ENCODE measurements around the gene PEG3. TPM values are rescaled to one million over a fixed set of nuclear protein-coding genes. Genes with fewer than 3 reads are reported as not detected.

PEG3 gene
- not detected for total RNA-seq

- POLR2A ChIA-PET: no interaction called here
- no peak for DNase-seq
- Mint-ChIP-seq H3K36me3 (peaks cover 27% of the 10 kb centered on the region), H3K27me3 (peaks cover 7% of the 10 kb centered on the region), H3K27ac (no peak within 1 kb of the TSS), H3K4me3 (no peak within 1 kb of the TSS), H3K9me3 (peaks cover 43% of the 10 kb centered on the region), H3K4me1 (ENCODE audit: low read depth) (no peaks in the 10 kb centered on the region)
- CTCF ChIA-PET: no interaction called here
- intact Hi-C loops (cut with micrococcal nuclease): no loop called here
Observed at GRCh38 chr19:56840451-56841192, at the start of gene PEG3, which contains the start of gene ZIM2. Gene PEG3, minus strand, starts transcription at chr19:56840726. Its CDS starts 16,071 bp downstream, at chr19:56824655. Gene ZIM2, minus strand, starts transcription at chr19:56840726. Its CDS starts 16,449 bp downstream, at chr19:56824277.

GRCh38 chr19:56885173-56885985 is 44.9 kb upstream of the PEG3 start:
- H3K27me3 Mint-ChIP-seq: no peaks in the 10 kb centered on the region
- CTCF ChIA-PET: no interaction called here
- peaks cover 52% of the 10 kb centered on the region for H3K9me3 Mint-ChIP-seq

GRCh38 chr19:56884441-56884840 is 43.9 kb upstream of the PEG3 start:
- H3K9me3 Mint-ChIP-seq: peaks cover 55% of the 10 kb centered on the region
- H3K4me3 Mint-ChIP-seq: no peak overlapping the region

More at GRCh38 chr19:56885173-56885985, 44.9 kb upstream of the PEG3 start:
- peaks cover 5% of the 10 kb centered on the region for H3K36me3 Mint-ChIP-seq
- H3K27ac Mint-ChIP-seq: no peak overlapping the region
- H3K4me1 Mint-ChIP-seq (ENCODE audit: low read depth): no peaks in the 10 kb centered on the region
- no peak for DNase-seq
- intact Hi-C loops (cut with micrococcal nuclease): no loop called here
- no peak overlapping the region for H3K4me3 Mint-ChIP-seq
- POLR2A ChIA-PET: no interaction called here

GRCh38 chr19:56880592-56881190 is 40.2 kb upstream of the PEG3 start:
- intact Hi-C loops (cut with micrococcal nuclease): no loop called here
- no peak overlapping the region for H3K4me3 Mint-ChIP-seq
- peaks cover 49% of the 10 kb centered on the region for H3K9me3 Mint-ChIP-seq
- H3K27ac Mint-ChIP-seq: no peak overlapping the region
- CTCF ChIA-PET: no interaction called here
- POLR2A ChIA-PET: no interaction called here
- no peak for DNase-seq
- H3K4me1 Mint-ChIP-seq (ENCODE audit: low read depth): no peaks in the 10 kb centered on the region
- H3K27me3 Mint-ChIP-seq: no peaks in the 10 kb centered on the region
- H3K36me3 Mint-ChIP-seq: peaks cover 9% of the 10 kb centered on the region

More at GRCh38 chr19:56884441-56884840, 43.9 kb upstream of the PEG3 start:
- intact Hi-C loops (cut with micrococcal nuclease): no loop called here
- H3K27me3 Mint-ChIP-seq: no peaks in the 10 kb centered on the region
- peaks cover 7% of the 10 kb centered on the region for H3K36me3 Mint-ChIP-seq
- POLR2A ChIA-PET: no interaction called here
- no peaks in the 10 kb centered on the region for H3K4me1 Mint-ChIP-seq (ENCODE audit: low read depth)
- no peak overlapping the region for H3K27ac Mint-ChIP-seq
- no peak for DNase-seq
- CTCF ChIA-PET: no interaction called here

GRCh38 chr19:56877069-56877715 is 36.7 kb upstream of the PEG3 start:
- no peak overlapping the region for H3K4me3 Mint-ChIP-seq
- H3K9me3 Mint-ChIP-seq: peaks cover 63% of the 10 kb centered on the region
- peaks cover 17% of the 10 kb centered on the region for H3K36me3 Mint-ChIP-seq

GRCh38 chr19:56875717-56876116 is 35.2 kb upstream of the PEG3 start:
- H3K9me3 Mint-ChIP-seq: peaks cover 65% of the 10 kb centered on the region
- H3K36me3 Mint-ChIP-seq: peaks cover 18% of the 10 kb centered on the region
- POLR2A ChIA-PET: no interaction called here
- no peaks in the 10 kb centered on the region for H3K27me3 Mint-ChIP-seq
- CTCF ChIA-PET: no interaction called here
- no peak for DNase-seq
- no peaks in the 10 kb centered on the region for H3K4me1 Mint-ChIP-seq (ENCODE audit: low read depth)
- intact Hi-C loops (cut with micrococcal nuclease): no loop called here
- no peak overlapping the region for H3K4me3 Mint-ChIP-seq
- no peak overlapping the region for H3K27ac Mint-ChIP-seq

More at GRCh38 chr19:56877069-56877715, 36.7 kb upstream of the PEG3 start:
- POLR2A ChIA-PET: no interaction called here
- CTCF ChIA-PET: no interaction called here
- Mint-ChIP-seq H3K27me3 (no peaks in the 10 kb centered on the region), H3K4me1 (ENCODE audit: low read depth) (no peaks in the 10 kb centered on the region), H3K27ac (no peak overlapping the region)
- DNase-seq: no peak
- intact Hi-C loops (cut with micrococcal nuclease): no loop called here

GRCh38 chr19:56874530-56874929 is 34.0 kb upstream of the PEG3 start:
- intact Hi-C loops (cut with micrococcal nuclease): no loop called here
- Mint-ChIP-seq H3K9me3 (peaks cover 65% of the 10 kb centered on the region), H3K36me3 (peaks cover 16% of the 10 kb centered on the region), H3K4me3 (no peak overlapping the region), H3K27ac (no peak overlapping the region), H3K4me1 (ENCODE audit: low read depth) (no peaks in the 10 kb centered on the region), H3K27me3 (no peaks in the 10 kb centered on the region)
- POLR2A ChIA-PET: no interaction called here
- DNase-seq: no peak
- CTCF ChIA-PET: no interaction called here

- H3K27me3 Mint-ChIP-seq: no peaks in the 10 kb centered on the region
- intact Hi-C loops (cut with micrococcal nuclease): no loop called here
- H3K9me3 Mint-ChIP-seq: peaks cover 67% of the 10 kb centered on the region
- ChIA-PET POLR2A (no interaction called here), CTCF (no interaction called here)
- no peak for DNase-seq
- no peaks in the 10 kb centered on the region for H3K4me1 Mint-ChIP-seq (ENCODE audit: low read depth)
- peaks cover 16% of the 10 kb centered on the region for H3K36me3 Mint-ChIP-seq
- H3K27ac Mint-ChIP-seq: no peak overlapping the region
- no peak overlapping the region for H3K4me3 Mint-ChIP-seq
Observed at GRCh38 chr19:56873493-56873892, 33.0 kb upstream of the PEG3 start.

- Mint-ChIP-seq H3K4me3 (no peak overlapping the region), H3K36me3 (peaks cover 10% of the 10 kb centered on the region), H3K27me3 (no peaks in the 10 kb centered on the region), H3K27ac (no peak overlapping the region), H3K9me3 (peaks cover 62% of the 10 kb centered on the region), H3K4me1 (ENCODE audit: low read depth) (no peaks in the 10 kb centered on the region)
- DNase-seq: no peak
- intact Hi-C loops (cut with micrococcal nuclease): no loop called here
- ChIA-PET CTCF (interaction anchor here (0.6 kb wide), 1 partner anchor 1056 kb away, joined by 3 read pairs; no protein-coding TSS in a partner anchor), POLR2A (no interaction called here)
Observed at GRCh38 chr19:56869886-56870285, 29.4 kb upstream of the PEG3 start.

- no peak for DNase-seq
- intact Hi-C loops (cut with micrococcal nuclease): no loop called here
- Mint-ChIP-seq H3K4me1 (ENCODE audit: low read depth) (no peaks in the 10 kb centered on the region), H3K9me3 (peaks cover 64% of the 10 kb centered on the region), H3K27me3 (no peaks in the 10 kb centered on the region), H3K27ac (no peak overlapping the region), H3K4me3 (no peak overlapping the region), H3K36me3 (peaks cover 8% of the 10 kb centered on the region)
- ChIA-PET POLR2A (no interaction called here), CTCF (no interaction called here)
Observed at GRCh38 chr19:56868446-56868845, 27.9 kb upstream of the PEG3 start.

GRCh38 chr19:56866538-56866937 is 26.0 kb upstream of the PEG3 start:
- ChIA-PET CTCF (no interaction called here), POLR2A (no interaction called here)
- Mint-ChIP-seq H3K9me3 (peaks cover 56% of the 10 kb centered on the region), H3K4me3 (no peak overlapping the region), H3K27me3 (no peaks in the 10 kb centered on the region), H3K27ac (no peak overlapping the region), H3K4me1 (ENCODE audit: low read depth) (no peaks in the 10 kb centered on the region), H3K36me3 (peaks cover 6% of the 10 kb centered on the region)
- intact Hi-C loops (cut with micrococcal nuclease): no loop called here
- DNase-seq: no peak

Measured in activated CD4-positive, alpha-beta memory T cell treated with anti-CD3 and anti-CD28 coated beads for 36 hours (primary cell).